Right renal cortex interstitium (tissue), 3 donors: ENCODE measurements around the gene MC2R. TPM values are rescaled to one million over a fixed set of nuclear protein-coding genes. Genes with fewer than 3 reads are reported as not detected.

Experiments used
- polyA plus RNA-seq, 3 donors: library from polyadenylated mRNA; unstranded; fragments of 120-200 nt; gene quantifications; one replicate each; pipeline ENCODE4 v1.2.1, GENCODE V29; 2013; ENCODE audit not compliant: insufficient read length in 3 of 3

Gene MC2R
- polyA plus RNA-seq, 3 donors = 0.16 TPM; not detected in 2

Other genes starting within 250 kb of the MC2R start
- gene FAM210A, start 189.0 kb downstream of the MC2R start, polyA plus RNA-seq = 10 to 100 TPM; 20.3 to 21.2 (median 20.9) TPM
- gene RNMT, start 188.9 kb downstream of the MC2R start, polyA plus RNA-seq = 10 to 100 TPM; 53.4 to 59.4 (median 57.3) TPM
- under 1 TPM; 0.13 to 0.31 (median 0.17) TPM for gene MC5R, start 91.4 kb downstream of the MC2R start, polyA plus RNA-seq
- gene ZNF519, start 216.9 kb upstream of the MC2R start, polyA plus RNA-seq = 10 to 100 TPM; 10.3 to 13.4 (median 11.6) TPM